Smooth muscle cell (in vitro differentiated cells): ENCODE data around the gene PLD3. TPM values are rescaled to one million over a fixed set of nuclear protein-coding genes. Genes with fewer than 3 reads are reported as not detected.

Source experiments
- DNase-seq: peaks from one replicate; lab custom pipeline; 2025; ENCODE audit not compliant: unreplicated experiment; lab: John Stamatoyannopoulos, UW
- H2AFZ ChIP-seq: fragments of 200-600 bp; sonication (generic); 2 replicates; pipeline ENCODE4 v1.6.0; 2016; ENCODE audit warnings: antibody characterized with exemption, low read depth, mild to moderate bottlenecking
- H3F3A ChIP-seq: fragments of 200-600 bp; sonication (generic); 2 replicates; pipeline ENCODE4 v1.6.0; 2017; ENCODE audit warnings: antibody characterized with exemption, low read depth
- H3K27ac ChIP-seq: fragments of 200-600 bp; sonication (generic); 2 replicates; pipeline ENCODE4 v1.5.1; 2016; ENCODE audit warnings: low read depth, mild to moderate bottlenecking
- H3K27me3 ChIP-seq: fragments of 200-600 bp; sonication (generic); 2 replicates; pipeline ENCODE4 v1.6.1; 2016; ENCODE audit warnings: low read depth, mild to moderate bottlenecking
- H3K36me3 ChIP-seq: fragments of 200-600 bp; sonication (generic); 2 replicates; pipeline ENCODE4 v1.5.1; 2016; ENCODE audit warnings: low read depth
- H3K4me1 ChIP-seq: fragments of 200-600 bp; sonication (generic); 2 replicates; pipeline ENCODE4 v1.5.1; 2016; ENCODE audit warnings: low read depth
- H3K4me2 ChIP-seq: fragments of 200-600 bp; sonication (generic); 2 replicates; pipeline ENCODE4 v1.6.0; 2016; ENCODE audit warnings: mild to moderate bottlenecking
- H3K4me3 ChIP-seq: fragments of 200-600 bp; sonication (generic); 2 replicates; pipeline ENCODE4 v1.5.1; 2016; ENCODE audit warnings: mild to moderate bottlenecking
- H3K79me2 ChIP-seq: fragments of 200-600 bp; sonication (generic); 2 replicates; pipeline ENCODE4 v1.6.0; 2016; ENCODE audit warnings: low read depth, mild to moderate bottlenecking
- H3K9ac ChIP-seq: fragments of 200-600 bp; sonication (generic); 2 replicates; pipeline ENCODE4 v1.6.0; 2016; ENCODE audit warnings: low read depth
- H3K9me3 ChIP-seq: fragments of 200-600 bp; sonication (generic); replicated peaks from 2 replicates; pipeline ENCODE4 v1.5.1; 2016; ENCODE audit warnings: low read depth
- H4K20me1 ChIP-seq: fragments of 200-600 bp; sonication (generic); 2 replicates; pipeline ENCODE4 v1.6.0; 2016; ENCODE audit warnings: low read depth
- CTCF ChIP-seq: fragments of 200-600 bp; sonication (generic); IDR thresholded peaks from 2 replicates; pipeline ENCODE4 v1.5.1; 2017; ENCODE audit warnings: borderline replicate concordance, mild to moderate bottlenecking, antibody characterized with exemption; ENCODE audit not compliant: insufficient read depth, poor library complexity, severe bottlenecking
- WGBS: methylation state at CpG from one replicate; pipeline ENCODE4 v1.1.7; 2016; ENCODE audit warnings: low lambda C conversion rate; 5-methylcytosine and 5-hydroxymethylcytosine counted together
- polyA plus RNA-seq: library from polyadenylated mRNA; unstranded; fragments of >200 nt; fragmentation: Nextera tagmentation; extraction: Ambion mirVana; gene quantifications from 2 replicates; pipeline ENCODE4 v1.2.1, GENCODE V29; 2016
- total RNA-seq: library from RNA; depleted of rRNA; stranded (reverse); fragments of >200 nt; gene quantifications from 2 replicates; pipeline ENCODE4 v1.2.3, GENCODE V29; 2014

Gene PLD3
- total and polyA plus RNA-seq, 2 experiments from 2014 or later, result 716 to 1,023 TPM

GRCh38 chr19:40335101-40335500 lies 13.4 kb upstream of the PLD3 start:
- no peaks in the 10 kb centered on the region for H3K4me1 ChIP-seq
- H4K20me1 ChIP-seq, result peaks cover 15% of the 10 kb centered on the region
- no peak overlapping the region for H2AFZ ChIP-seq
- TF ChIP-seq CTCF, result no peak
- H3K4me2 ChIP-seq, result no peak overlapping the region
- no peak overlapping the region for H3K27ac ChIP-seq
- peaks cover 6% of the 10 kb centered on the region for H3K36me3 ChIP-seq
- no peak for DNase-seq
- no peaks in the 10 kb centered on the region for H3K27me3 ChIP-seq
- peaks cover 19% of the 10 kb centered on the region for H3K79me2 ChIP-seq
- no peak overlapping the region for H3K9ac ChIP-seq
- no peaks in the 10 kb centered on the region for H3F3A ChIP-seq
- H3K9me3 ChIP-seq, result no peaks in the 10 kb centered on the region
- no peak overlapping the region for H3K4me3 ChIP-seq

- H3K4me1 ChIP-seq, result no peaks in the 10 kb centered on the region
- no peak overlapping the region for H3K9ac ChIP-seq
- no peaks in the 10 kb centered on the region for H3K9me3 ChIP-seq
- TF ChIP-seq CTCF, result no peak
- no peaks in the 10 kb centered on the region for H3F3A ChIP-seq
- no peak overlapping the region for H3K27ac ChIP-seq
- peaks cover 15% of the 10 kb centered on the region for H4K20me1 ChIP-seq
- no peak overlapping the region for H3K4me2 ChIP-seq
- peaks cover 19% of the 10 kb centered on the region for H3K79me2 ChIP-seq
- WGBS, result 93% methylated on average over 15 of the region's 15 CpGs
- H3K27me3 ChIP-seq, result no peaks in the 10 kb centered on the region
- no peak overlapping the region for H2AFZ ChIP-seq
- no peak overlapping the region for H3K4me3 ChIP-seq
- peaks cover 6% of the 10 kb centered on the region for H3K36me3 ChIP-seq
- DNase-seq, result no peak
Observed at GRCh38 chr19:40335855-40336600, 12.5 kb upstream of the PLD3 start.

GRCh38 chr19:40336601-40336900 lies 11.9 kb upstream of the PLD3 start:
- DNase-seq, result no peak
- no peak overlapping the region for H3K4me3 ChIP-seq
- no peak overlapping the region for H3K9ac ChIP-seq
- no peaks in the 10 kb centered on the region for H3K9me3 ChIP-seq
- H3K4me2 ChIP-seq, result no peak overlapping the region
- H3F3A ChIP-seq, result no peaks in the 10 kb centered on the region
- H3K79me2 ChIP-seq, result peaks cover 19% of the 10 kb centered on the region
- peaks cover 6% of the 10 kb centered on the region for H3K36me3 ChIP-seq
- no peak overlapping the region for H2AFZ ChIP-seq
- WGBS, result 92% methylated on average over 2 of the region's 2 CpGs
- H3K27me3 ChIP-seq, result no peaks in the 10 kb centered on the region
- TF ChIP-seq CTCF, result no peak
- H3K4me1 ChIP-seq, result no peaks in the 10 kb centered on the region
- no peak overlapping the region for H3K27ac ChIP-seq
- peaks cover 15% of the 10 kb centered on the region for H4K20me1 ChIP-seq

- Histone ChIP-seq H3F3A (no peaks in the 10 kb centered on the region), H3K4me2 (no peak overlapping the region), H3K27ac (no peak overlapping the region), H3K4me1 (no peaks in the 10 kb centered on the region), H3K36me3 (peaks cover 6% of the 10 kb centered on the region), H3K27me3 (no peaks in the 10 kb centered on the region), H3K79me2 (peaks cover 20% of the 10 kb centered on the region), H3K9me3 (no peaks in the 10 kb centered on the region), H2AFZ (no peak overlapping the region), H4K20me1 (peaks cover 15% of the 10 kb centered on the region), H3K9ac (no peak overlapping the region), H3K4me3 (no peak overlapping the region)
- 95% methylated on average over 2 of the region's 2 CpGs for WGBS
- no peak for DNase-seq
- no peak for TF ChIP-seq CTCF
Observed at GRCh38 chr19:40337107-40337506, 11.4 kb upstream of the PLD3 start.
